Measurements from ENCODE around the gene ANKRD13B. TPM values are rescaled to one million over a fixed set of nuclear protein-coding genes. Genes with fewer than 3 reads are reported as not detected.
"Not testable (repeated sequence)": the region's sequence is repeated elsewhere in the genome, so short reads cannot be mapped to it uniquely, and the experiment has no call there.

Gene ANKRD13B
- 2.7 TPM for total RNA-seq

- no peak for ATAC-seq
Observed at GRCh38 chr17:29592850-29593551, at the start of gene ANKRD13B. Gene ANKRD13B, plus strand, starts transcription at chr17:29593132. Its CDS starts 490 bp downstream, at chr17:29593622.

GRCh38 chr17:29544066-29544465 is 48.9 kb upstream of the ANKRD13B start:
- no peak for ATAC-seq

- ATAC-seq, result no peak
Observed at GRCh38 chr17:29546085-29546484, 46.8 kb upstream of the ANKRD13B start.

- ATAC-seq, result no peak
Observed at GRCh38 chr17:29546830-29547229, 46.1 kb upstream of the ANKRD13B start.

GRCh38 chr17:29549177-29549923 is 43.6 kb upstream of the ANKRD13B start:
- no peak for ATAC-seq

GRCh38 chr17:29555840-29556239 is 37.1 kb upstream of the ANKRD13B start:
- no peak for ATAC-seq

GRCh38 chr17:29557085-29557738 is 35.7 kb upstream of the ANKRD13B start:
- ATAC-seq, result no peak

- ATAC-seq, result no peak
Observed at GRCh38 chr17:29557739-29558116, 35.2 kb upstream of the ANKRD13B start.

- ATAC-seq, result not testable (repeated sequence)
Observed at GRCh38 chr17:29558139-29558538, 34.8 kb upstream of the ANKRD13B start.

- ATAC-seq, result no peak
Observed at GRCh38 chr17:29559640-29560039, 33.3 kb upstream of the ANKRD13B start.

GRCh38 chr17:29560316-29560715 is 32.6 kb upstream of the ANKRD13B start:
- ATAC-seq, result no peak

GRCh38 chr17:29561554-29562517 is 31.1 kb upstream of the ANKRD13B start:
- no peak for ATAC-seq

- ATAC-seq, result no peak
Observed at GRCh38 chr17:29562615-29563014, 30.3 kb upstream of the ANKRD13B start.

- ATAC-seq, result no peak
Observed at GRCh38 chr17:29563816-29564215, 29.1 kb upstream of the ANKRD13B start.

- peak; percentile 29 for ATAC-seq
Observed at GRCh38 chr17:29565643-29566472, 27.1 kb upstream of the ANKRD13B start.

- peak; percentile 43 for ATAC-seq
Observed at GRCh38 chr17:29566473-29567303, 26.2 kb upstream of the ANKRD13B start, which contains the start of gene ABHD15. Gene ABHD15, minus strand, starts transcription at chr17:29567037. Its CDS starts 71 bp downstream, at chr17:29566966.

GRCh38 chr17:29567304-29567553 is 25.7 kb upstream of the ANKRD13B start:
- peak; percentile 2 for ATAC-seq

- peak; percentile 45 for ATAC-seq
Observed at GRCh38 chr17:29567554-29568330, 25.2 kb upstream of the ANKRD13B start.

GRCh38 chr17:29568331-29569244 is 24.3 kb upstream of the ANKRD13B start, which contains the start of gene TP53I13:
Gene TP53I13, plus strand, starts transcription at chr17:29568701. Its CDS starts 58 bp downstream, at chr17:29568759.
- peak; percentile 62 for ATAC-seq

Measured in esophagus mucosa (tissue), 1 donor.